Activated naive CD4-positive, alpha-beta T cell treated with anti-CD3 and anti-CD28 coated beads, Interleukin-2, amount 50 U/mL, for 72 hours (primary cell): ENCODE data around the gene TSPAN9. TPM values are rescaled to one million over a fixed set of nuclear protein-coding genes. Genes with fewer than 3 reads are reported as not detected.

ENCODE experiments used
- ATAC-seq, 2 donors: fragments of 150-1000 bp; cut with Tn5 transposase; 2 replicates each; pipeline ENCODE4 v1.10.0; 2021; ENCODE audit warnings: mild to moderate bottlenecking in 2 of 2, moderate library complexity in 2 of 2
- DNase-seq, 2 donors: peaks; one replicate each; pipeline ENCODE4 v3.0.0; 2021 to 2022; ENCODE audit warnings: low spot score in 2 of 2
- H3K27ac Mint-ChIP-seq, 2 donors: one replicate each; pipeline ENCODE4 v1.8.0; 2022; ENCODE audit warnings: mild to moderate bottlenecking in 2 of 2, mixed read lengths in 2 of 2
- H3K36me3 Mint-ChIP-seq, 2 donors: one replicate each; pipeline ENCODE4 v1.8.0; 2022; ENCODE audit warnings: mixed read lengths in 2 of 2
- H3K9me3 Mint-ChIP-seq, 2 donors: one replicate each; pipeline ENCODE4 v1.8.0; 2022; ENCODE audit warnings: mixed read lengths in 2 of 2
- total RNA-seq, 2 donors: library from RNA; stranded (reverse); gene quantifications; one replicate each; pipeline ENCODE4 v1.2.3, GENCODE V29; 2022

Gene TSPAN9
- total RNA-seq, 2 donors from 2014 or later, result 0.50 to 0.97 TPM

DNA sequence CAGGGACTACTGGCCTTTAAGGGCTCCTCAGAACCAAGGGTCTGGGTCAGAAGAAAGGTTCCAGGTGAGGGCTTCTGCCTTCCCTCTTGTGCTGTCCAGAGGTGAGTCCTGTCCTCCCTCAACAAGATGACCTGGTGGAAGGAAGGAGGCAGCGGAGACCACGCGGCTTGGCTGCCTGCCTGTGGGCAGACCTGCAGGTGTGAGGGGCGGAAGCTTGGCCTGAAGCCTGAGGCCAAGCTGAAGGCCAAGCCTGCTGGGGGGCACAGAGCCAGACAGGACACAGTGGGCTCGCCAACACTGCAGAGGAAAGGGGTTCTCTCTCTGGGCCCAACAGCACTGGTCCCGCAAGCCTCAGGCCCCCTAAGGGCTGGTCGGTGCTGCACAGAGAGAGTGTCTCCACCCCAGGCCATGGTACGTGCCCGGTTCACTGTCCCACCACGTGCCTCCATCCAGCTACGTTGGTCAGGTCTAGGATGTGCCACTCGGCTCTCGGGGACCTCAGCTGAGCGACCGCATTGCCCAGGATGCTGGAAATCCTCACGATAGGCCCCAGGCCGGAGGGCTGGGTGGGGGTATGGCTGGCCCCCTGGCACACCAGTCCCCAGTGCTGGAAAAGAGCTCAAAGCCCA lies 243.8 kb downstream of the TSPAN9 start:
- no peak for ATAC-seq
- Mint-ChIP-seq H3K27ac (no peak overlapping the region), H3K36me3 (no peaks in the 10 kb centered on the region), H3K9me3 (no peaks in the 10 kb centered on the region)
- DNase-seq, result no peak

GRCh38 chr12:3321881-3322280 lies 244.7 kb downstream of the TSPAN9 start:
- no peak for DNase-seq
- Mint-ChIP-seq H3K36me3 (no peaks in the 10 kb centered on the region), H3K27ac (no peak overlapping the region), H3K9me3 (no peaks in the 10 kb centered on the region)
- no peak for ATAC-seq

DNA sequence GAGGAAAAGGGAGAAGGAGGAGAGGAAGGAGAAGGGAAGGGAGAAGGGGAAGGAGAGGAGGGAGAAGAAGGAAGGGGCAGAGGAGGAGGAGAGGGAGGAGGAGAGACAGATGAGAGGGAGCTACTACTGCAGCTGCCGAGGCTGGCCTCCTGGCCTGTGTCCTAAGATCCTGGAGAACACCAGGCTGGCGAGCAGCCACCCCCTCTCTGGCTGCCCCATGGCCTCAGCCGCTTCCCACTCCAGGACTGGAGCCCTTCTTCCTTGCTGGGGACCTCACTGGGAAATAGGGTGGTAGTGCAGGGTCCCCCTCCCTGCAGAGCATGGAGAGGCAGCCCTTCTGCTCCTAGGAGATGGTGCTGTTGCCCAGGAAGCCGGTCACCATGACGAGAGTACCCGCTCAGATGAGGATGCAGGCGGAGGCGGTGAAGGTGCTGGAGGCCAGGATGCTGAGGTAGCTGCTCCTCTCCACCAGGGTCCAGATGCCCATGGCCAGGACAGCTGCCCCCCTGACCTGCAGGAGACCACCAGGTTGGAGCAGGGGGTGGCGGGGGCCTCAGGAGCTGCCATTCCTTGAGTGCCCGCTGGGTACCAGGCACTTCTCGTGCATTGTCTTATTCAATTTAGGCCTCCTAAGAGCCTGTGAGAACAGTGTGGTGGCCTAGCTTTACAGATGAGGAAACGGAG lies 246.0 kb downstream of the TSPAN9 start:
- Mint-ChIP-seq H3K9me3 (no peaks in the 10 kb centered on the region), H3K27ac (no peak overlapping the region), H3K36me3 (no peaks in the 10 kb centered on the region)
- ATAC-seq (no peak), DNase-seq (no peak)

DNA sequence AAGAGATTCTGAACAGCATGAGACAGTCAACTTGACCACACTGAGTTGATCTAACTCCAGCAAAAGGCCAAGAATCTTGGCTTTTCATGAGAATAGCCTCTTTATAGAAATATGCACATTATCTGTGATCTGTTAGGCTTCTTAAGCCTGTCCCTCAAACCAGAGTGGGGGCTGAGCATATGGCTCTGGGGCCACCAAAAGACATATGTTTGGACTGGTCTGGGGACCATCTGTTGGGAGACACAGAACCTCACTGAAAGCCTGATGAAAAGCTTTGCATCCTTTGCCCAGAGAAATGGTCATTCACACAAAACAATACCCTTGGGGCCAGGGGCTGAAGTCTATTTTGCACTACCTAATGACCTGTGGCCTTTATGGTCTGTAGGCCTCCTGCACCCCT lies 248.6 kb downstream of the TSPAN9 start:
- no peak overlapping the region for H3K27ac Mint-ChIP-seq
- ATAC-seq (no peak), DNase-seq (no peak)
- H3K36me3 Mint-ChIP-seq, result no peaks in the 10 kb centered on the region
- H3K9me3 Mint-ChIP-seq, result no peaks in the 10 kb centered on the region

- Mint-ChIP-seq H3K27ac (no peak overlapping the region), H3K9me3 (no peaks in the 10 kb centered on the region), H3K36me3 (no peaks in the 10 kb centered on the region)
- DNase-seq (no peak), ATAC-seq (no peak)
Observed at GRCh38 chr12:3326156-3326849, 249.1 kb downstream of the TSPAN9 start.

- H3K36me3 Mint-ChIP-seq, result no peaks in the 10 kb centered on the region
- no peaks in the 10 kb centered on the region for H3K9me3 Mint-ChIP-seq
- no peak for ATAC-seq
- no peak overlapping the region for H3K27ac Mint-ChIP-seq
- DNase-seq, result no peak
Observed at GRCh38 chr12:3326850-3327780, 249.9 kb downstream of the TSPAN9 start.

GRCh38 chr12:3328081-3328480 lies 250.9 kb downstream of the TSPAN9 start:
- Mint-ChIP-seq H3K36me3 (no peaks in the 10 kb centered on the region), H3K9me3 (no peaks in the 10 kb centered on the region), H3K27ac (no peak overlapping the region)
- DNase-seq, result no peak
- ATAC-seq, result no peak

- ATAC-seq, result no peak
- no peaks in the 10 kb centered on the region for H3K36me3 Mint-ChIP-seq
- DNase-seq, result no peak
- H3K9me3 Mint-ChIP-seq, result no peaks in the 10 kb centered on the region
- no peak overlapping the region for H3K27ac Mint-ChIP-seq
Observed at GRCh38 chr12:3328571-3328970, 251.4 kb downstream of the TSPAN9 start.

DNA sequence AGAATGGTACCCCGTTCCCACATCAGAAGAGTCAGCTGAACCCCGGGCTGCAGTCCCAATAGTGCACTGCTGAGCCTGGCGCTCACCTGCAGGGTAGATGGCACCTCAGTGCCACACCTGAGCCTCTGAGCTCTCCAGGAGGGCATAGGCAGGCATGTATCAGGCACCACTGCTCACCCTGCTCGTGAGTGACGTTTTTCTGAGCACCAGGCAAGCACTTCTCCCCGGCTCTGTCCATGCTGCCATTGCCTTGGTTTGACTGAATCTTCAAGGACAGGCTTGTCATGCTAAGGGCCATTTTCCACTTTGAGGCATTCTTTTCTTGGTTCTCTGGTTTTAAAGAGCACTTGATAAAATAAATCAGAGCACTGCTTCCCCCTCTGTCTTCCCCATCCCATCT lies 252.2 kb downstream of the TSPAN9 start:
- no peaks in the 10 kb centered on the region for H3K36me3 Mint-ChIP-seq
- ATAC-seq (no peak), DNase-seq (no peak)
- no peaks in the 10 kb centered on the region for H3K9me3 Mint-ChIP-seq
- no peak overlapping the region for H3K27ac Mint-ChIP-seq

- DNase-seq, result no peak
- ATAC-seq, result no peak
- Mint-ChIP-seq H3K27ac (no peak overlapping the region), H3K9me3 (no peaks in the 10 kb centered on the region), H3K36me3 (no peaks in the 10 kb centered on the region)
Observed at GRCh38 chr12:3330976-3331510, 253.9 kb downstream of the TSPAN9 start.

DNA sequence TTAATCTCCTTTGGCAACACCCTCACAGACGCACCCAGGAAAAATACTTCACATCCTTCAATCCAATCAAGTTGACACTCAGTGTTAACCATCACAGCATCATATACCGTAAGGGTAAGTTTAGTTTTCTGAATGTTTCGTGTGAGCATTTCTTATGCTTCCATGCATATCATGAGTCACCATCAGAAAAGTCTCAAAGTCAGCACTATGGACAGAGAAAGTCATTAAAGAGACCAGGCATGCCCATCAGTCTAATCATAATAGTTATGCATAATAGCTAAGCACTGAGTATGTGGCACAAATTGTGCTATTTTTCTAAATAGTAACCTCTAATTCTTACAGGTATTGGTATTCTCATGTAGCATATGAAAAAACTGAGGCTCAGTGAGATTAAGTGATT lies 255.0 kb downstream of the TSPAN9 start:
- ATAC-seq (no peak), DNase-seq (no peak)
- no peaks in the 10 kb centered on the region for H3K9me3 Mint-ChIP-seq
- H3K36me3 Mint-ChIP-seq, result no peaks in the 10 kb centered on the region
- no peak overlapping the region for H3K27ac Mint-ChIP-seq

- no peak for ATAC-seq
- DNase-seq, result no peak
- no peaks in the 10 kb centered on the region for H3K36me3 Mint-ChIP-seq
- H3K9me3 Mint-ChIP-seq, result no peaks in the 10 kb centered on the region
- H3K27ac Mint-ChIP-seq, result no peak overlapping the region
Observed at GRCh38 chr12:3333583-3333982, 256.4 kb downstream of the TSPAN9 start.

- Mint-ChIP-seq H3K36me3 (no peaks in the 10 kb centered on the region), H3K27ac (no peak overlapping the region), H3K9me3 (no peaks in the 10 kb centered on the region)
- DNase-seq (no peak), ATAC-seq (no peak)
Observed at GRCh38 chr12:3333991-3334391, 256.8 kb downstream of the TSPAN9 start.

GRCh38 chr12:3335078-3335487 lies 257.9 kb downstream of the TSPAN9 start:
- ATAC-seq (no peak), DNase-seq (no peak)
- H3K9me3 Mint-ChIP-seq, result no peaks in the 10 kb centered on the region
- H3K36me3 Mint-ChIP-seq, result no peaks in the 10 kb centered on the region
- no peak overlapping the region for H3K27ac Mint-ChIP-seq
